HG03025 (cell line): ENCODE measurements around the gene KRTAP5-7.
"Not testable (repeated sequence)": the region's sequence is repeated elsewhere in the genome, so short reads cannot be mapped to it uniquely, and the experiment has no call there.

Experiments
- ATAC-seq: cut with Tn5 transposase; IDR thresholded peaks from one replicate; pipeline ENCODE4 v1.9.1; 2021; ENCODE audit warnings: mild to moderate bottlenecking, moderate library complexity; ENCODE audit not compliant: unreplicated experiment, low FRiP score

KRTAP5-7 gene

GRCh38 chr11:71530602-71531001, 3.5 kb downstream of the KRTAP5-7 start:
- no peak for ATAC-seq

GRCh38 chr11:71532036-71532610, 5.1 kb downstream of the KRTAP5-7 start:
- no peak for ATAC-seq

- not testable (repeated sequence) for ATAC-seq
Observed at GRCh38 chr11:71534711-71535608, 7.9 kb downstream of the KRTAP5-7 start.

GRCh38 chr11:71535825-71536224, 8.8 kb downstream of the KRTAP5-7 start:
- ATAC-seq = no peak

GRCh38 chr11:71537537-71537936, 10.5 kb downstream of the KRTAP5-7 start:
- no peak for ATAC-seq

- ATAC-seq = not testable (repeated sequence)
Observed at GRCh38 chr11:71537977-71538665, 11.1 kb downstream of the KRTAP5-7 start, which contains the start of gene KRTAP5-8. KRTAP5-8 (plus strand) TSS chr11:71538025; CDS start chr11:71538056, 31 bp downstream.

- ATAC-seq = no peak
Observed at GRCh38 chr11:71538666-71538990, 11.6 kb downstream of the KRTAP5-7 start.

- no peak for ATAC-seq
Observed at GRCh38 chr11:71539017-71539416, 11.9 kb downstream of the KRTAP5-7 start.

- ATAC-seq = not testable (repeated sequence)
Observed at GRCh38 chr11:71539971-71540370, 12.9 kb downstream of the KRTAP5-7 start.

GRCh38 chr11:71540521-71541304, 13.6 kb downstream of the KRTAP5-7 start:
- ATAC-seq = not testable (repeated sequence)

- ATAC-seq = no peak
Observed at GRCh38 chr11:71542382-71542781, 15.3 kb downstream of the KRTAP5-7 start.

- ATAC-seq = no peak
Observed at GRCh38 chr11:71542879-71543777, 16.1 kb downstream of the KRTAP5-7 start.

GRCh38 chr11:71543866-71544265, 16.8 kb downstream of the KRTAP5-7 start:
- no peak for ATAC-seq

GRCh38 chr11:71544525-71545214, 17.6 kb downstream of the KRTAP5-7 start:
- ATAC-seq = no peak

- ATAC-seq = no peak
Observed at GRCh38 chr11:71545405-71545966, 18.4 kb downstream of the KRTAP5-7 start.

- ATAC-seq = no peak
Observed at GRCh38 chr11:71548120-71548519, 21.1 kb downstream of the KRTAP5-7 start, which contains the start of gene KRTAP5-9. KRTAP5-9 (plus strand) TSS chr11:71548420; CDS start chr11:71548658, 238 bp downstream.

GRCh38 chr11:71548716-71549151, 21.7 kb downstream of the KRTAP5-7 start:
- no peak for ATAC-seq

GRCh38 chr11:71551711-71552110, 24.6 kb downstream of the KRTAP5-7 start:
- no peak for ATAC-seq
